Posterior vena cava (tissue), 2 donors: ENCODE data around the gene RBM47. TPM values are rescaled to one million over a fixed set of nuclear protein-coding genes. Genes with fewer than 3 reads are reported as not detected.
"Not testable (repeated sequence)": the region's sequence is repeated elsewhere in the genome, so short reads cannot be mapped to it uniquely, and the experiment has no call there.

Experiments
- DNase-seq: peaks from one replicate; pipeline ENCODE4 v3.0.0-alpha.2; 2020; ENCODE audit warnings: low spot score
- intact Hi-C, 2 donors: fragments of 100-400 bp; cut with DNase I; formaldehyde crosslinking; loops; one replicate each; pipeline versions ENCODE4 v1.14.1 to v1.14.2; 2022 to 2023
- total RNA-seq, 2 donors: library from RNA; stranded (reverse); fragmentation: NEBNext Ultra II Directional; extraction: Animal tissue kit (Norgen Biotek cat#: 25700); gene quantifications; one replicate each; pipeline ENCODE4 v1.2.1, GENCODE V29; 2021
- donor health status: DM: yes; HTN: yes; CAD: no.
- donor health status: DM: yes; HTN: yes; CAD: no.

Gene RBM47
- total RNA-seq, 2 donors from 2014 or later = 12.5 to 22.6 TPM

GRCh38 chr4:40402556-40402955, 227.1 kb downstream of the RBM47 start:
- intact Hi-C loops = no loop called here
- no peak for DNase-seq

GRCh38 chr4:40401631-40402030, 228.0 kb downstream of the RBM47 start:
- no peak for DNase-seq

GRCh38 chr4:40401096-40401495, 228.6 kb downstream of the RBM47 start:
- no peak for DNase-seq
- intact Hi-C loops = no loop called here

More at GRCh38 chr4:40401631-40402030, 228.0 kb downstream of the RBM47 start:
- intact Hi-C loops = no loop called here

GRCh38 chr4:40399578-40399977, 230.1 kb downstream of the RBM47 start:
- no peak for DNase-seq
- intact Hi-C loops = loop anchor here in 1 of 2 donors (5.0 kb wide), 1 partner anchor 322 kb away; no protein-coding TSS in a partner anchor

- intact Hi-C loops = loop anchor here in 1 of 2 donors (5.0 kb wide), 1 partner anchor 319 kb away; no protein-coding TSS in a partner anchor
- no peak for DNase-seq
Observed at GRCh38 chr4:40395908-40396793, 233.5 kb downstream of the RBM47 start.

- intact Hi-C loops = loop anchor here in 1 of 2 donors (5.0 kb wide), 1 partner anchor 318 kb away; no protein-coding TSS in a partner anchor
- DNase-seq = no peak
Observed at GRCh38 chr4:40395166-40395900, 234.3 kb downstream of the RBM47 start.

- no peak for DNase-seq
- intact Hi-C loops = no loop called here
Observed at GRCh38 chr4:40394236-40394635, 235.4 kb downstream of the RBM47 start.

- DNase-seq, intact Hi-C loops: not testable (repeated sequence)
Observed at GRCh38 chr4:40392241-40392640, 237.4 kb downstream of the RBM47 start.

GRCh38 chr4:40389986-40390385, 239.7 kb downstream of the RBM47 start:
- DNase-seq = no peak
- intact Hi-C loops = no loop called here

- intact Hi-C loops = no loop called here
Observed at GRCh38 chr4:40388239-40388638, 241.4 kb downstream of the RBM47 start.

GRCh38 chr4:40380647-40381046, 249.0 kb downstream of the RBM47 start:
- DNase-seq = no peak
- intact Hi-C loops = no loop called here

More at GRCh38 chr4:40388239-40388638, 241.4 kb downstream of the RBM47 start:
- DNase-seq = no peak

- intact Hi-C loops = no loop called here
- no peak for DNase-seq
Observed at GRCh38 chr4:40379248-40379647, 250.4 kb downstream of the RBM47 start.

- intact Hi-C loops = no loop called here
- no peak for DNase-seq
Observed at GRCh38 chr4:40378619-40379018, 251.0 kb downstream of the RBM47 start.

- intact Hi-C loops = no loop called here
- no peak for DNase-seq
Observed at GRCh38 chr4:40377512-40378365, 251.9 kb downstream of the RBM47 start.

GRCh38 chr4:40375620-40376019, 254.0 kb downstream of the RBM47 start:
- no peak for DNase-seq
- intact Hi-C loops = no loop called here

- intact Hi-C loops = no loop called here
- no peak for DNase-seq
Observed at GRCh38 chr4:40375095-40375494, 254.6 kb downstream of the RBM47 start.

GRCh38 chr4:40373636-40374035, 256.0 kb downstream of the RBM47 start:
- intact Hi-C loops = no loop called here
- DNase-seq = no peak
